ENCODE measurements around the gene PYGL. TPM values are rescaled to one million over a fixed set of nuclear protein-coding genes. Genes with fewer than 3 reads are reported as not detected.
"Not testable (repeated sequence)": the region's sequence is repeated elsewhere in the genome, so short reads cannot be mapped to it uniquely, and the experiment has no call there.

The PYGL gene
- total and polyA plus RNA-seq, 2 experiments from 2014 or later, result 57.6 to 93.8 TPM

DNA sequence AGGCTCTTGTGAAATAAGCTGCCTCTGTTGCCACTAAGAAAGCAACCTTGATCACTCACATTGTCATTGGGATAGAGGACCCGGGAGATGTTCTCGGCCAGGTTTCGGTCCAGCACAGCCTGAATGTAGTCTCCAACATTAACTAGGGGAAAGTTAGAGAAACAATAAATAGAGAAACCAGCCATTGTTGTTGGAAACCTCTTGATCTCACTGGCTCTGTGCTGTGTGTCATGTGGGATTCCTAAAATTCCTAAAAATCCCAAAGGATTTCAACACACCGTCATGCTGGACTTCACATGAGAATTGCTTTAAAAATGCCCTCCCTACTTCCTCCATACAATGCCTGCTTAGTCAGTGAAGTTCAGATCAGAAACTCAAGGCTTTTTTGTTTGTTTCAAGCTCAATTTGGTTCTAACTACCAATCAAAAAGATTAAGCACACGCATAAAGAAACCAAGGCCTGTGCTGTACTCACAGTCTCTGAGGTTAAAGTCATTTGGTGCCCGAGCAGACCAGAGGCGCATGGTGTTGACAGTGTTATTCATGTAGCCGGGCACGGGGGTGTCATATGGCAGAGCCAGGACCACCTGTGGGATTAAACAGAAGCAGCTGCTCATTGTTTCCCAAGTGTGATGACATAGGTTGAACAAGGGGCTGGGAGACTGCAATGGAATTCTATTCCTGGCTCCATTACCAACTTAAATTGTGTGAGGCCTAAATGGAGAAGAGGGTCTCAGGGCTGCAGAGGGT, 23.6 kb downstream of the PYGL start (continued):
- TF ChIP-seq, protein P1, sequence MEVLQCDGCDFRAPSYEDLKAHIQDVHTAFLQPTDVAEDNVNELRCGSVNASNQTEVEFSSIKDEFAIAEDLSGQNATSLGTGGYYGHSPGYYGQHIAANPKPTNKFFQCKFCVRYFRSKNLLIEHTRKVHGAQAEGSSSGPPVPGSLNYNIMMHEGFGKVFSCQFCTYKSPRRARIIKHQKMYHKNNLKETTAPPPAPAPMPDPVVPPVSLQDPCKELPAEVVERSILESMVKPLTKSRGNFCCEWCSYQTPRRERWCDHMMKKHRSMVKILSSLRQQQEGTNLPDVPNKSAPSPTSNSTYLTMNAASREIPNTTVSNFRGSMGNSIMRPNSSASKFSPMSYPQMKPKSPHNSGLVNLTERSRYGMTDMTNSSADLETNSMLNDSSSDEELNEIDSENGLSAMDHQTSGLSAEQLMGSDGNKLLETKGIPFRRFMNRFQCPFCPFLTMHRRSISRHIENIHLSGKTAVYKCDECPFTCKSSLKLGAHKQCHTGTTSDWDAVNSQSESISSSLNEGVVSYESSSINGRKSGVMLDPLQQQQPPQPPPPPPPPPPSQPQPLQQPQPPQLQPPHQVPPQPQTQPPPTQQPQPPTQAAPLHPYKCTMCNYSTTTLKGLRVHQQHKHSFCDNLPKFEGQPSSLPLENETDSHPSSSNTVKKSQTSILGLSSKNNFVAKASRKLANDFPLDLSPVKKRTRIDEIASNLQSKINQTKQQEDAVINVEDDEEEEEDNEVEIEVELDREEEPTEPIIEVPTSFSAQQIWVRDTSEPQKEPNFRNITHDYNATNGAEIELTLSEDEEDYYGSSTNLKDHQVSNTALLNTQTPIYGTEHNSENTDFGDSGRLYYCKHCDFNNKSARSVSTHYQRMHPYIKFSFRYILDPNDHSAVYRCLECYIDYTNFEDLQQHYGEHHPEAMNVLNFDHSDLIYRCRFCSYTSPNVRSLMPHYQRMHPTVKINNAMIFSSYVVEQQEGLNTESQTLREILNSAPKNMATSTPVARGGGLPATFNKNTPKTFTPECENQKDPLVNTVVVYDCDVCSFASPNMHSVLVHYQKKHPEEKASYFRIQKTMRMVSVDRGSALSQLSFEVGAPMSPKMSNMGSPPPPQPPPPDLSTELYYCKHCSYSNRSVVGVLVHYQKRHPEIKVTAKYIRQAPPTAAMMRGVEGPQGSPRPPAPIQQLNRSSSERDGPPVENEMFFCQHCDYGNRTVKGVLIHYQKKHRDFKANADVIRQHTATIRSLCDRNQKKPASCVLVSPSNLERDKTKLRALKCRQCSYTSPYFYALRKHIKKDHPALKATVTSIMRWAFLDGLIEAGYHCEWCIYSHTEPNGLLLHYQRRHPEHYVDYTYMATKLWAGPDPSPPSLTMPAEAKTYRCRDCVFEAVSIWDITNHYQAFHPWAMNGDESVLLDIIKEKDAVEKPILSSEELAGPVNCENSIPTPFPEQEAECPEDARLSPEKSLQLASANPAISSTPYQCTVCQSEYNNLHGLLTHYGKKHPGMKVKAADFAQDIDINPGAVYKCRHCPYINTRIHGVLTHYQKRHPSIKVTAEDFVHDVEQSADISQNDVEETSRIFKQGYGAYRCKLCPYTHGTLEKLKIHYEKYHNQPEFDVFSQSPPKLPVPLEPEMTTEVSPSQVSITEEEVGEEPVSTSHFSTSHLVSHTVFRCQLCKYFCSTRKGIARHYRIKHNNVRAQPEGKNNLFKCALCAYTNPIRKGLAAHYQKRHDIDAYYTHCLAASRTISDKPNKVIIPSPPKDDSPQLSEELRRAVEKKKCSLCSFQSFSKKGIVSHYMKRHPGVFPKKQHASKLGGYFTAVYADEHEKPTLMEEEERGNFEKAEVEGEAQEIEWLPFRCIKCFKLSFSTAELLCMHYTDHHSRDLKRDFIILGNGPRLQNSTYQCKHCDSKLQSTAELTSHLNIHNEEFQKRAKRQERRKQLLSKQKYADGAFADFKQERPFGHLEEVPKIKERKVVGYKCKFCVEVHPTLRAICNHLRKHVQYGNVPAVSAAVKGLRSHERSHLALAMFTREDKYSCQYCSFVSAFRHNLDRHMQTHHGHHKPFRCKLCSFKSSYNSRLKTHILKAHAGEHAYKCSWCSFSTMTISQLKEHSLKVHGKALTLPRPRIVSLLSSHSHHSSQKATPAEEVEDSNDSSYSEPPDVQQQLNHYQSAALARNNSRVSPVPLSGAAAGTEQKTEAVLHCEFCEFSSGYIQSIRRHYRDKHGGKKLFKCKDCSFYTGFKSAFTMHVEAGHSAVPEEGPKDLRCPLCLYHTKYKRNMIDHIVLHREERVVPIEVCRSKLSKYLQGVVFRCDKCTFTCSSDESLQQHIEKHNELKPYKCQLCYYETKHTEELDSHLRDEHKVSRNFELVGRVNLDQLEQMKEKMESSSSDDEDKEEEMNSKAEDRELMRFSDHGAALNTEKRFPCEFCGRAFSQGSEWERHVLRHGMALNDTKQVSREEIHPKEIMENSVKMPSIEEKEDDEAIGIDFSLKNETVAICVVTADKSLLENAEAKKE (CRISPR knock-in tag; IDR thresholded peaks at IDR 0.05), result no peak
- TF ChIP-seq EZH2phosphoT487 (IDR thresholded peaks at IDR 0.05; ENCODE audit: unreplicated experiment), result no peak
- TF ChIP-seq POLR2AphosphoS5 (IDR thresholded peaks at IDR 0.05; ENCODE audit: low read depth), result no peak
- TF ChIP-seq REST (IDR thresholded peaks at IDR 0.05; ENCODE audit: unreplicated experiment), result no peak
- no peak for TF ChIP-seq ZNF114 (CRISPR knock-in tag; IDR thresholded peaks at IDR 0.05)

GRCh38 chr14:50919524-50919923, 24.8 kb downstream of the PYGL start:
- not testable (repeated sequence) for H3K4me3 ChIP-seq; H2AFZ ChIP-seq; H3K79me2 ChIP-seq (replicated peaks; ENCODE audit: insufficient read depth); H3K27me3 ChIP-seq (ENCODE audit: insufficient read depth); H3K27ac ChIP-seq (ENCODE audit: low read depth); H3K9me3 Mint-ChIP-seq; H3K4me3 Mint-ChIP-seq; ATAC-seq; H3K27me3 Mint-ChIP-seq (ENCODE audit: insufficient read depth, low read depth, poor library complexity); H3K4me1 ChIP-seq (ENCODE audit: insufficient read depth); H3K27ac Mint-ChIP-seq; H3K4me2 ChIP-seq; H4K20me1 ChIP-seq (replicated peaks; ENCODE audit: insufficient read depth); DNase-seq (ENCODE audit: low spot score); H3K4me1 Mint-ChIP-seq; H3F3A ChIP-seq (replicated peaks; ENCODE audit: low read depth); H3K9me2 ChIP-seq (ENCODE audit: insufficient read depth)
- peaks cover 49% of the 10 kb centered on the region for H3K36me3 Mint-ChIP-seq (ENCODE audit: low read depth)
- peaks cover 15% of the 10 kb centered on the region; the same call in 1 of the 2 replicates for H3K36me3 ChIP-seq (ENCODE audit: insufficient read depth)

Data from GM23338 (cell line).